Cardiac muscle cell (in vitro differentiated cells and primary cell): ENCODE data around the gene CHST11. TPM values are rescaled to one million over a fixed set of nuclear protein-coding genes. Genes with fewer than 3 reads are reported as not detected.

Experiments used
- DNase-seq, 2 donors: peaks; one replicate each; pipeline versions ENCODE4 v3.0.0 to v3.0.0-alpha.2; 2010 to 2017; ENCODE audit warnings: low read depth in 1 of 2, low spot score in 1 of 2
- H3K27ac ChIP-seq: fragments of 200-600 bp; sonication (generic); 2 replicates; pipeline ENCODE4 v1.5.1; 2016
- H3K27me3 ChIP-seq: fragments of 200-600 bp; sonication (generic); 2 replicates; pipeline ENCODE4 v1.6.0; 2016; ENCODE audit warnings: control low read depth
- H3K36me3 ChIP-seq: fragments of 200-600 bp; sonication (generic); 2 replicates; pipeline ENCODE4 v1.5.1; 2016; ENCODE audit warnings: control low read depth
- H3K4me1 ChIP-seq: fragments of 200-600 bp; sonication (generic); 2 replicates; pipeline ENCODE4 v1.8.1; 2017; ENCODE audit warnings: low read depth, mild to moderate bottlenecking, mixed run types
- H3K4me3 ChIP-seq: fragments of 200-600 bp; sonication (generic); 2 replicates; pipeline ENCODE4 v1.5.1; 2016; ENCODE audit warnings: mild to moderate bottlenecking
- H3K9me3 ChIP-seq: fragments of 200-600 bp; sonication (generic); 2 replicates; pipeline ENCODE4 v1.5.1; 2017; ENCODE audit warnings: low read depth, mild to moderate bottlenecking, control low read depth
- polyA plus RNA-seq: library from polyadenylated mRNA; unstranded; fragments of >200 nt; fragmentation: Nextera tagmentation; extraction: Ambion mirVana; gene quantifications from 2 replicates; pipeline ENCODE4 v1.2.1, GENCODE V29; 2016
- total RNA-seq: library from RNA; depleted of rRNA; stranded (reverse); fragments of >200 nt; gene quantifications from 2 replicates; pipeline ENCODE4 v1.2.3, GENCODE V29; 2016
- TF ChIP-seq, protein P1 (sequence below): IDR thresholded peaks from 2 replicates; pipeline ENCODE4 v1.5.1; 2012; ENCODE audit warnings: low read depth, mild to moderate bottlenecking, low read length

Gene CHST11
- total and polyA plus RNA-seq, 2 experiments from 2014 or later = 24.2 to 39.8 TPM

DNA sequence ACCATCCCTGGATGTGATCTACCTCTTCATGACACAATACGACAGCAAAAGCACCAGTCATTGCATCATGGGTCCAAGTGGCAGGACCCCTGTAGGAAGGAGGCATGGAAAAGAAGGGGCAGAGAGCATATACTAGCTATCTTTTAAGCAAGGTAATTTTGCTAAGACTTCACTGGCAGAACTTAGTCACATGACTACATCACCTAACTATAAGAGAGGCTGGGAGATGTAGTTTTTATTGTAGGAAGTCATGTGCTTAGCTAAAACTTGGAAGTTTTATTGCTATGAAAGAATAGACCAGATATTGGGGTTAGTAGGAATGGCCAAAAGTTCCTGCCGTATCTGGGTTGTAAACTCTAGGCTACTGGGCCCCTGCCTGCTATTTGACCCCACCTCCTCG lies 18.6 kb upstream of the CHST11 start:
- no peaks in the 10 kb centered on the region for H3K4me1 ChIP-seq
- no peaks in the 10 kb centered on the region for H3K36me3 ChIP-seq
- no peak for DNase-seq
- no peaks in the 10 kb centered on the region for H3K27me3 ChIP-seq
- TF ChIP-seq, protein P1, sequence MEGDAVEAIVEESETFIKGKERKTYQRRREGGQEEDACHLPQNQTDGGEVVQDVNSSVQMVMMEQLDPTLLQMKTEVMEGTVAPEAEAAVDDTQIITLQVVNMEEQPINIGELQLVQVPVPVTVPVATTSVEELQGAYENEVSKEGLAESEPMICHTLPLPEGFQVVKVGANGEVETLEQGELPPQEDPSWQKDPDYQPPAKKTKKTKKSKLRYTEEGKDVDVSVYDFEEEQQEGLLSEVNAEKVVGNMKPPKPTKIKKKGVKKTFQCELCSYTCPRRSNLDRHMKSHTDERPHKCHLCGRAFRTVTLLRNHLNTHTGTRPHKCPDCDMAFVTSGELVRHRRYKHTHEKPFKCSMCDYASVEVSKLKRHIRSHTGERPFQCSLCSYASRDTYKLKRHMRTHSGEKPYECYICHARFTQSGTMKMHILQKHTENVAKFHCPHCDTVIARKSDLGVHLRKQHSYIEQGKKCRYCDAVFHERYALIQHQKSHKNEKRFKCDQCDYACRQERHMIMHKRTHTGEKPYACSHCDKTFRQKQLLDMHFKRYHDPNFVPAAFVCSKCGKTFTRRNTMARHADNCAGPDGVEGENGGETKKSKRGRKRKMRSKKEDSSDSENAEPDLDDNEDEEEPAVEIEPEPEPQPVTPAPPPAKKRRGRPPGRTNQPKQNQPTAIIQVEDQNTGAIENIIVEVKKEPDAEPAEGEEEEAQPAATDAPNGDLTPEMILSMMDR = no peak
- no peak overlapping the region for H3K4me3 ChIP-seq
- no peaks in the 10 kb centered on the region for H3K9me3 ChIP-seq
- no peak overlapping the region for H3K27ac ChIP-seq

DNA sequence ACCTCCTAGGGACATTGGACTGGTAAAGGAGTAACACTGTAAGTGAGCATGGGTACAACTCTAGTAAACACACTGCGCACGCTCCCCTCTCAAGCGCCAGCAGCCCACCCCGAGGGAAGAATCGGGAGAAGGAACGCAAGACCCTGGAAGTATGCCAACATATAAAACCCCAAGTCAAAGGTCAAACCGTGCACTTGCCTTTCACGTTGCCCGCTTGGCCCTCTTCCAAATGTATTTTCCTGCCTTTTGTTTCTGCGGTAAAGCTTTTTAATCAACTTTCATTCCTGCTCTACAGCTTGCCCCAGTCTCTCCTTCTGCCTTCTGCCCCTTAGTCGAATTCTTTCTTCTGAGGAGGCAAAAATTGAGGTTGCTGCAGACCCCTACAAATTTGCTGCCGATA lies 17.6 kb upstream of the CHST11 start:
- no peaks in the 10 kb centered on the region for H3K9me3 ChIP-seq
- no peak overlapping the region for H3K27ac ChIP-seq
- H3K27me3 ChIP-seq = no peaks in the 10 kb centered on the region
- TF ChIP-seq, protein P1 = no peak
- no peaks in the 10 kb centered on the region for H3K36me3 ChIP-seq
- no peaks in the 10 kb centered on the region for H3K4me1 ChIP-seq
- no peak overlapping the region for H3K4me3 ChIP-seq
- no peak for DNase-seq

DNA sequence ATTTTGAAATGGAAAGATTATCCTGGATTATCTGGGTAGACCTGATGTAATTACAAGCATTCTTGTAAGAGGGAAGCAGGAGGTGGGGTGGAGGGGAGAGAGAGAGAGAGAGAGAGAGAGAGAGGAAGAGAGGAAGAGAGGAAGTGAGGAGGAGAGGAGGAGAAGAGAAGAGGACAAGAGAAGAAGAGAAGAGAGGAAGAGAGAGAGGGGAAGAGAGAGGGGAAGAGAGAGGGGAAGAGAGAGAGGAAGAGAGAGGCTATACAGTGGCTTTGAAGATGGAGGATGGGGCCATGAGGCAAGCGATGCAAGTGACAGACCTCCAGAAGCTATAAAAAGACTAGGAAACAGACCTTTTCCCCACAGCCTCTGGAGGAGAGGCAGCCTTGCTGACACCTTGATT lies 13.7 kb upstream of the CHST11 start:
- TF ChIP-seq, protein P1 = no peak
- H3K4me3 ChIP-seq = no peak overlapping the region
- no peaks in the 10 kb centered on the region for H3K9me3 ChIP-seq
- no peak for DNase-seq
- H3K36me3 ChIP-seq = no peaks in the 10 kb centered on the region
- H3K27ac ChIP-seq = no peak overlapping the region
- no peaks in the 10 kb centered on the region for H3K27me3 ChIP-seq
- no peaks in the 10 kb centered on the region for H3K4me1 ChIP-seq

DNA sequence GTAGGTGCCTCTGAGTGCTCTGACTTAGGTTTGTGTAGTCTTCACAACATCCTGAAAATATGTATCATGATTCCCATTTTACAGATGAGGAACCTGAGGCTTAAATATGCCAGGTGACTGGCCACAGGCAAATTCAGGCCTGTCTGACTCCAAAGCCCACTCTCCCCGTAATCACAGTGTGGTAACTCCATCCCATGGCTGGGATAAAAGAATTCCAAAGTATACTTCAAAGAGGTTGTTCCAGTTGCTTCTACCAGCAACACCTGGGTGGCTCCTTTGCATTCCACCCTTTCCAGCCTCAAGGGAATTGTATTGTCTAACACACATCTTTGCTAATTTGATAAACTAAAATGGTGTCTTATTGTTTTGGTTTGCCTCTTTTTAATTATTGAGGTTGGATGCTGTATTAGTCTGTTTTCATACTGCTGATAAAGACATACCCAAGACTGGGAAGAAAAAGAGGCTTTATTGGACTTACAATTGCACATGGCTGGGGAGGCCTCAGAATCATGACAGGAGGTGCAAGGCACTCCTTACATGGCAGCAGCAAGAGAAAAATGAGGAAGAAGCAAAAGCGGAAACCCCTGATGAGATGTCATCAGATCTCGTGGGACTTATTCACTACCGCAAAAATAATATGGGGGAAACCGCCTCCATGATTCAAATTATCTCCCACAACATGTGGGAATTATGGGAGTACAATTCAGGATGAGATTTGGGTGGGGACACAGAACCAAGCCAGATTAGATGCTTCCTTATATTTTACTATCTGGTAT lies 9.9 kb upstream of the CHST11 start:
- no peaks in the 10 kb centered on the region for H3K4me1 ChIP-seq
- TF ChIP-seq, protein P1 = no peak
- H3K36me3 ChIP-seq = no peaks in the 10 kb centered on the region
- no peak overlapping the region for H3K27ac ChIP-seq
- no peaks in the 10 kb centered on the region for H3K27me3 ChIP-seq
- H3K9me3 ChIP-seq = no peaks in the 10 kb centered on the region
- no peak for DNase-seq
- H3K4me3 ChIP-seq = no peak overlapping the region

DNA sequence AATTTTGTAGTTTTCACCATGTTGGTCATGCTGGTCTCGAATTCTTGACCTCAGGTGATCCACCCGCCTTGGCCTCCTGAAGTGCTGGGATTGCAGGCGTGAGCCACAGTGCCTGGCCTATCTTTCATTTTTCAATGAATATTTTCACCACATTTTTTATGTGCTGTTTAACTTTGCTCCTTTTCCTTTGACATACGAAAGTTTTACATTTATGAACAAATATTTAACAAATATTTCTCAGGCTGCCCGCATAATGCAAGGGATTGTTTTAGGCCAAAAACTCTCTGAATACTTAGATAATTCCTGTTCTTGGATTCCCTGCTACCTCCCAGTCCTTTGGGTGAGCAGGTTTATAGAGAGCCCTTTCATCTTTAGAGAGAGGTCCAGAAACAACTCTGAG lies 8.7 kb upstream of the CHST11 start:
- DNase-seq = no peak
- no peak overlapping the region for H3K27ac ChIP-seq
- no peaks in the 10 kb centered on the region for H3K9me3 ChIP-seq
- TF ChIP-seq, protein P1 = no peak
- no peak overlapping the region for H3K4me3 ChIP-seq
- H3K27me3 ChIP-seq = no peaks in the 10 kb centered on the region
- no peaks in the 10 kb centered on the region for H3K36me3 ChIP-seq
- no peaks in the 10 kb centered on the region for H3K4me1 ChIP-seq
